ENCODE measurements around the gene HTT. TPM values are rescaled to one million over a fixed set of nuclear protein-coding genes. Genes with fewer than 3 reads are reported as not detected.

Gene HTT
- total and polyA plus RNA-seq, 9 of the 15 experiments (the other 6 are each of a cell fraction or from before 2014, with no cell fraction given): 0.66 to 31.6 (median 14.7) TPM

- ChIA-PET CTCF (ENCODE audit: low intra/inter-chr PET ratio) (no interaction called here), POLR2A (interaction anchor here (0.6 to 0.8 kb wide), 2 partner anchors 32 to 46 kb away, joined by 3 read pairs; no protein-coding TSS in a partner anchor)
- no TSS peak for BruUV-seq (replicated peaks)
- Histone ChIP-seq H3K27me3 (ENCODE audit: control insufficient read depth in 2 of 2, insufficient read depth in 2 of 2, low read length in 2 of 2) (peaks cover 61 to 81% of the 10 kb centered on the region in 2 experiments), H3K4me1 (replicated peaks in 1 of 2; ENCODE audit: control insufficient read depth in 2 of 2, insufficient read depth in 2 of 2, low read length in 2 of 2) (peaks cover under 1 to 35% of the 10 kb centered on the region in 2 experiments; a peak in 4 of 5 replicates), H3K27ac (ENCODE audit: extremely low read depth, low read depth, low read length) (no peak overlapping the region), H3K79me2 (ENCODE audit: control insufficient read depth, insufficient read depth, low read length) (0 out of 3 replicates have a peak, but pooled peaks cover under 1% of the 10 kb centered on the region), H2AFZ (ENCODE audit: low read depth, low read length) (no peak overlapping the region), H3K4me3 (no peak overlapping the region), H3K9me1 (ENCODE audit: control insufficient read depth, insufficient read depth, low read length) (no peaks in the 10 kb centered on the region), H4K20me1 (replicated peaks; ENCODE audit: control insufficient read depth, insufficient read depth, low read length) (no peaks in the 10 kb centered on the region; the same call in none of the 2 replicates), H3K9ac (ENCODE audit: insufficient read depth in 1 of 2, low read depth in 2 of 2, low read length in 2 of 2) (no peak overlapping the region), H3K9me3 (replicated peaks; ENCODE audit: control insufficient read depth, insufficient read depth, low read depth, low read length) (no peaks in the 10 kb centered on the region), H3K4me2 (ENCODE audit: insufficient read depth, low read length) (no peak overlapping the region), H3K36me3 (ENCODE audit: control insufficient read depth, insufficient read depth, low read length) (no peaks in the 10 kb centered on the region)
- in situ Hi-C loops (cut with MboI): no loop called here
- FAIRE-seq: no peak
- WGBS (ENCODE audit: insufficient coverage, low coverage, missing lambda C conversion rate): 11% methylated on average over 9 of the region's 11 CpGs
- no peak for ATAC-seq
- DNase-seq (ENCODE audit: extremely low read depth in 1 of 4, low spot score in 3 of 4): no peak
- intact Hi-C loops (cut with micrococcal nuclease): no loop called here
- TF ChIP-seq E2F1 (CRISPR knock-in tag; IDR thresholded peaks at IDR 0.05) (no peak), BACH1 (tag; IDR thresholded peaks at IDR 0.05) (no peak), ZNF584 (CRISPR knock-in tag; IDR thresholded peaks at IDR 0.05; ENCODE audit: low read depth) (no peak), CHD4 (IDR thresholded peaks at IDR 0.05; ENCODE audit: insufficient read depth, insufficient replicate concordance, low read depth, low read length, poor library complexity, severe bottlenecking) (no peak), RBM39 (optimal IDR thresholded peaks at IDR 0.05; ENCODE audit: low read depth, low read length) (no peak), POLR2AphosphoS5 (IDR thresholded peaks at IDR 0.05; ENCODE audit: control insufficient read depth, insufficient read depth, low read depth, low read length) (no peak), NFIC (IDR thresholded peaks at IDR 0.05) (0 out of 2 replicates have a peak, but pooled peaks have one; percentile 5)
Measured at GRCh38 chr4:3288571-3289094, 214.2 kb downstream of the HTT start.
